ENCODE measurements around the gene PIF1. TPM values are rescaled to one million over a fixed set of nuclear protein-coding genes. Genes with fewer than 3 reads are reported as not detected.
A peak's percentile ranks its signal among the peaks of the same experiment; 100 is the strongest.

Gene PIF1
- total RNA-seq, 1 experiment from 2014 or later, result 43.5 TPM

GRCh38 chr15:64792282-64792681 lies 33.2 kb downstream of the PIF1 start:
- no peaks in the 10 kb centered on the region for H3K9me3 ChIP-seq (ENCODE audit: low read length)
- H3K36me3 ChIP-seq (ENCODE audit: low read depth, low read length), result no peaks in the 10 kb centered on the region
- H3K4me1 ChIP-seq (ENCODE audit: insufficient read depth, low read length), result no peaks in the 10 kb centered on the region
- no peak overlapping the region for H3K9ac ChIP-seq (ENCODE audit: low read length)
- no peaks in the 10 kb centered on the region for H4K20me1 ChIP-seq (ENCODE audit: low read length)
- TF ChIP-seq EZH2 (IDR thresholded peaks at IDR 0.05; ENCODE audit: low read length, unreplicated experiment) (no peak), EZH2phosphoT487 (IDR thresholded peaks at IDR 0.05; ENCODE audit: borderline replicate concordance, low read length) (no peak), CTCF (conservative IDR thresholded peaks at IDR 0.05; ENCODE audit: low read depth, low read length) (no peak)
- DNase-seq, result peak; percentile 44
- H3K79me2 ChIP-seq (ENCODE audit: low read length), result no peaks in the 10 kb centered on the region
- H3F3A ChIP-seq (ENCODE audit: low read length, unreplicated experiment), result no peaks in the 10 kb centered on the region
- H3K4me2 ChIP-seq (ENCODE audit: low read length), result no peak overlapping the region
- CTCF ChIA-PET, result no interaction called here
- BruUV-seq (replicated peaks), result no TSS peak
- H2AFZ ChIP-seq (ENCODE audit: low read length), result no peak overlapping the region
- intact Hi-C loops (cut with micrococcal nuclease), result no loop called here
- POLR2A ChIA-PET (ENCODE audit: unreplicated experiment), result no interaction called here
- no peak overlapping the region for H3K27ac ChIP-seq (ENCODE audit: low read length)
- no peaks in the 10 kb centered on the region for H3K9me2 ChIP-seq (replicated peaks; ENCODE audit: low read length)
- H3K4me3 ChIP-seq (ENCODE audit: low read length), result no peak overlapping the region
- peak; percentile 90 for ATAC-seq
- no peaks in the 10 kb centered on the region for H3K27me3 ChIP-seq (ENCODE audit: low read length)

DNA sequence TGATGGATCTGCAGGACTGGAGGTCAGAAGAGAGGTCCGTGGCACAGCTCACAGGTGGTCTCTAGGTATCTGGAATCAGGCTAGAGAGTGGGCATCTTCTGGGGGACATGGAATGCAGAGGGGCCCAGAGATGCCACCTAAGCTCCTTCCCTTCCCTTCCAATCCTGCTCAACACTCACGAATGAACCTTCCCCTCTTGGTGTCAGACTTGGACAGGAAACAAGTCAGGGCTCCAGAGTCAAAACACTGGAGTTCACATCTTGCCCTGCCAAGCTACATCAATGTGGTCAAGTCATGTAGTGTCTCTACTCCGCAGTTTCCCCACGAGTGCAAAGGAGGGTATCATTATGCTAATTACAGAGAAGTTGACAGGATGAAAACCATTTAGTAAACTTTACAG lies 34.0 kb downstream of the PIF1 start:
- Histone ChIP-seq H4K20me1 (ENCODE audit: low read length) (no peaks in the 10 kb centered on the region), H3F3A (ENCODE audit: low read length, unreplicated experiment) (no peaks in the 10 kb centered on the region)
- no TSS peak for BruUV-seq (replicated peaks)

More for the DNA sequence above, 34.0 kb downstream of the PIF1 start:
- no peaks in the 10 kb centered on the region for H3K9me2 ChIP-seq (replicated peaks; ENCODE audit: low read length)
- no peaks in the 10 kb centered on the region for H3K27me3 ChIP-seq (ENCODE audit: low read length)
- no peak overlapping the region for H3K9ac ChIP-seq (ENCODE audit: low read length)
- DNase-seq, result no peak
- intact Hi-C loops (cut with micrococcal nuclease), result no loop called here
- no peak for ATAC-seq
- H3K79me2 ChIP-seq (ENCODE audit: low read length), result no peaks in the 10 kb centered on the region
- H3K4me2 ChIP-seq (ENCODE audit: low read length), result no peak overlapping the region
- ChIA-PET CTCF (interaction anchor here (0.6 kb wide), 1 partner anchor 11 kb away, joined by 3 read pairs; no protein-coding TSS in a partner anchor), POLR2A (ENCODE audit: unreplicated experiment) (no interaction called here)
- H3K36me3 ChIP-seq (ENCODE audit: low read depth, low read length), result no peaks in the 10 kb centered on the region
- no peaks in the 10 kb centered on the region for H3K9me3 ChIP-seq (ENCODE audit: low read length)
- H3K4me3 ChIP-seq (ENCODE audit: low read length), result no peak overlapping the region
- no peaks in the 10 kb centered on the region for H3K4me1 ChIP-seq (ENCODE audit: insufficient read depth, low read length)
- H3K27ac ChIP-seq (ENCODE audit: low read length), result no peak overlapping the region
- TF ChIP-seq CTCF (conservative IDR thresholded peaks at IDR 0.05; ENCODE audit: low read depth, low read length) (no peak), EZH2 (IDR thresholded peaks at IDR 0.05; ENCODE audit: low read length, unreplicated experiment) (no peak), EZH2phosphoT487 (IDR thresholded peaks at IDR 0.05; ENCODE audit: borderline replicate concordance, low read length) (no peak)
- H2AFZ ChIP-seq (ENCODE audit: low read length), result no peak overlapping the region
